Measurements from ENCODE around the gene AGPAT4.

The AGPAT4 gene

DNA sequence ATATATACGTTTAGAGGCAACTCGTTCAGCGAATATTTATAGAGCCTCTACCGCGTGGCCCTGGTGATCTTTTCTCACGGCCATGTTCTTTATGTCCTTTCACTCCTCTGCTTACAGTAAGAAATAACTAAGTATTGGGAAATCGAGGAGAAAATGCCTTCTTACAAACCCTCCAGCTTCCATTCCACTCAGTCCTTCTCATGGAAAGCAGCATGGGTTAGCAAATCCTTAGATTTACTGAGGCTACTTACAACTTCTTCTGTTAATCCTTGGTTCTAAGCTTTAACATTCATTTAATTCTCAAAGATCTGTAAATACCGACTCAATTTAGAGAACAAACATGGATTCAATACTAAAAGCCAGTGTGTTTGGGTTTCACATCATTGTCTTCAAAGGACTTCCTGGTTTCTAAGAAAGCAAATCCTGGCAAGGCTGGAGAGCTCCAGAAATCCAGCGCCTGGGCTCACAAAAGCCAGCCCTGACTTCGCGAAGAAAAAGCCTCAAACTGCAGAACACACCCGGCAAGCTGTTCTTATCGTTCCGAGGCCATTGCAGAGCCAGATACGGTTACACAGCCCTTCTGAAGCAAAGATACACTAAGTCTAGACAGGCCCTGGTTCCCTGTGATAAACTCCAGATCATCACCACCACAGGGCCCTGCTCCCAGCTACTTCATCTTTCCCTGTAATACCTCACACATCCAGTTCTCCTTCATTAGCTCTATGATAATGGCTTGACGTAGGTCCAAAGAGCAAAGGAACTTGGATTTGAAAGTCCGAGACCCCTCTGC is 19.2 kb downstream of the AGPAT4 start:
- DNase-seq (ENCODE audit: low read depth, low spot score): no peak

DNA sequence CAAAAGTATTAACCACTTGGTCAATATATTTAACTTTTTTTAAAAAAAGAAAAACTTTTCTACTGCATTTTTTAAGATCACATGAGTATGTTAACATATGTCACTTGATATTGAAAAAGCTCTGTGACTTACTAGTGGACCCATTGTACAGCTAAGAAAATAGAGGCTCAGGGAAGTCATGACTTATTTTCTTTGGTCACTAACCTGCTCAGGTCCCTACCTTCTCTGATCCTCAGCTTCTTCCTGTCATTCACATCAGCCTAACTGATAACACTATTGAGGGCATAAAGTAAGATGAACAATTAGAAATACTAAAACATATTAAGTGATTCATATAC is 19.8 kb downstream of the AGPAT4 start:
- DNase-seq (ENCODE audit: low read depth, low spot score): no peak

DNA sequence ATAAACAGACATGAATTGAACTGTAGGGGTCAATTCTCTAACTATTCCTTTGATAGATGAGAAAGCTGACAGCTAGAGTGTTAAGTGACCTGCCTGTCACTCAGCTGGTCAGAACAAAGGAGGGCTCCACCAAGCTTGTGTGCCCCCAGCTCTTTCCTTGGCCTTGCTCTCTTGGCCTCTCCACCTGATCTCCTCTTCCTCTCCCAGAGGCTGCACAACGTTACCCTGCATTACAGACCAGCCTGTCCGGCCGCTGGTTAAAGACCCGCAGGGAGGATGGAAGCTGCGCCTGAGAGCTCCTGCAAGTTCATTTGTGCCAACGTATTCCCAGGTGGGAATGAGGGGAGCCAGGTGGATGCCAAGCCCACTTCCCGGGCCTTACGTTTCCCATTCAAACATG is 22.5 kb downstream of the AGPAT4 start:
- no peak for DNase-seq (ENCODE audit: low read depth, low spot score)

DNA sequence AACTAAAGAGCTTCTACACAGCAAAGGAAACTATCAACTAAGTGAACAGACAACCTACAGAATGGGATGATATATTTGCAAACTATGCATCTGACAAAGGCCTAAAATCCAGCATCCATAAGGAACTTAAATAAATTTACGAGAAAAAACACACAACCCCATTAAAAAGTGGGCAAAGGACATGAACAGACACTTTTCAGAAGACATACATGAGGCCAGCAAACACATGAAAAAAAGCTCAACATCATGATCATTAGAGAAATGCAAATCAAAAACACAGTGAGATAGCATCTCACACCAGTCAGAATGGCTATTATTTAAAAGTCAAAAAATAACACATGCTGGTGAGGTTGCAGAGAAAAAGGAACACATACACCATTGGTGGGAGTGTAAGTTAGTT is 24.5 kb downstream of the AGPAT4 start:
- no peak for DNase-seq (ENCODE audit: low read depth, low spot score)

DNA sequence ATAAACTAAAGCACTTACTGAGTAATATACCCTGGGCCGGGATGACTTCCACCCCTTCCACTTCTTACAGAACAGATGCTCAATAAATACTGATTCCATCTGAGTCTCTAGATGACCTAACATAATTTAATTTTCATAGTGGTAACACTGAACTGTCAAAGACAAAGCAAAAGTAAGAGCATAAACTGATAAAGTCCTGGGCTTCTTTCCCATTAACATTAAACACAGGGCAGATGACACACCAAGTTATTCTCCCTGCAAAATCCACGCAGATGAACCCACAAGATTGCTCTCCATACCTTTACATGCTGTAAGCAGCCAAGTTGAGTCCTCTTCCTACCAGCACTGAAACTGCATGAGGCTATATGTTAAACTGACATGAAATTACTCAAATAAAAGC is 27.1 kb downstream of the AGPAT4 start:
- no peak for DNase-seq (ENCODE audit: low read depth, low spot score)

DNA sequence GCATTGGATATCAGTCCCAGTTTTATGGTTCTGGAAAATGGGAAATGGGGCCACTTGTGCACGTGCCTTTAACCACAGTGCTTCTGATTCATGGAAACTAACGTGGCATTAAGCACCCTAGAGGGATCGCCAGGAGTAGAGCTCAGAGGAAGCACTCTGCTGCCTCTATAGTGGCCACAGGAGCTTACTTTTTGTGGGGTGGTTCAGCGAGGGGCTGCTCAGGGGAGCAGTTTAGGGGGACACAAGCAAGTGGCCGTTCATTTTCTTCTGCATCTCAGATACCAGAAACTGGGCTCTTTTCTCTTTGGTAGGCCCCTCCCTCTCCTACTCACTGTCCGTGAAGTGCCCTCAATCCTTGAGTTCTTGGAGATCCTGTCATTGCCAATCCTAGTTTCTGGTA is 28.5 kb downstream of the AGPAT4 start:
- DNase-seq (ENCODE audit: low read depth, low spot score): no peak

DNA sequence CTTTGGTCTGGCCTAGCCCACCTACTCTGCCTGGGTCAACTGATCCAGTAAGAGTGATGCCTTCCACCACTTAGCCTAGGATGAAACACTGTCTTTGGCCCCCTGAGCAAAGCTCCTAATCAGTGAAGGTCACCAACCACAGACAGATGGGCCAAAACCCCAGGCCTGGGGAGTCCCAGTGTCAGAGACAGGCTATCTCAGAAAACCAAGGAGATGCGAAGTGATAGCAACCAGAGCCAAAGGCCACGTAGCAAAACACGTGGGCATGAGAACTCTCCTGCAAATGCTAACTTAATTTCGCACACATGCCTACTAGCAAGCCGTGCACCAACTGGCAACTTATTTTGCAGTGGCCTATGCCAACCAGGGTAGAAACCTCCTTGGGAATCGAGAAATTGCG is 29.1 kb downstream of the AGPAT4 start:
- DNase-seq (ENCODE audit: low read depth, low spot score): no peak

DNA sequence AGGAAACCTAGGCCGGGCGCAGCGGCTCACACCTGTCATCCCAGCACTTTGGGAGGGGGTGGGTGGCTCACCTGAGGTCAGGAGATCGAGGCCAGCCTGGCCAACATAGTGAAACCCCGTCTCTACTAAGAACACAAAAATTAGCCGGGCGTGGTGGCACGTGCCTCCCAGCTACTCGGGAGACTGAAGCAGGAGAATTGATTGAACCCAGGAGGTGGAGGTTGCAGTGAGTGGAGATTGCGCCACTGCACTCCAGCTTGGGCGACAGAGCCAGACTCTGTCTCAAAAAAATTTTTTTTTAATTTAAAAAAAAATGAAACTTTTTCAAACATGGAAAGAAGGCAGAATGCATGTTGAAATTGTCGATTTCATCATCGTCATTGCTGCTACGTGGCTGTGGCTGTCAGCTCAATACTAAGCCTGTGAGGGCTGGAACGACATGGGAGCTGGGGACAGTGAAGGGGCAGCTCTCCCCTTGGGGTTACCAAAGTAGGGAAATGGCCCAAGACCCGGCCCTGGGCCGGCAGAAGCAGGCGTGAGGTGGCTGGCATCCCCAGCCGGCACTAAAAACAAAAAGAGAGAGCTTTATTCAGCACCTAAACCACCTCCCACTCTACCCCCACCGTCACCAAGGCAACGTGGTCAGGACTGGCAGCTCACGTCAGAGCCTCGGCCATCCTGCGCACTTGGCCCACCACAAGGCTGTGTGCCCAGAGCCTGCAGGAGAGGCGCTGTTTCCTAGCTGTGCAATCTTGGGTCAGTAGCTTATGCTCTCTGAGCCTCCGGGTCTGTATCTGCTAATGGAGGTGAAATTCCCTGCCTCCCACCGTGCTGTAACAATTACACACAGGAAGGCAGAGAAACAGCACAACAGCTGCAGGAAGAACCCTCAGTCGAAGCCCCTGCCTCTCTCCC is 30.8 kb downstream of the AGPAT4 start:
- peak; percentile 71 for DNase-seq (ENCODE audit: low read depth, low spot score)

DNA sequence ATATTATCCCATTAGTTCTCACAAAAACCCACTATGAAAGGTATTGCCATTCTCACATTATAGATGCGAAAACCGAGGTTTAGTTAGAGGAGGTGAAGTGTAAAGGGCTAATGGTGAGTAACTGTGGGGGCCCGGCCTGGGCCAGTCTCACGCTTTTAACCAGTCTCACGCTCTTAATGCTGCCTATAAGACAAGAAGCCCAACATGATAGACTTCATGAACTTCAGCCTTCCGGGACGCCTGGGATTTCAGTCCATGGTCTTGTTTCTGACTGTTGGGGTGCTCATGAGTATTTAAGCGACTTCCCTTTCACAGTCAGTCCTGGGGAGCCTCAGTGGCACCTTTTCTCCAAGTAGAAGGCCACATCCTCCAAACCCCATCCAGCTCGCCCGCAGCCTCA is 31.7 kb downstream of the AGPAT4 start:
- no peak for DNase-seq (ENCODE audit: low read depth, low spot score)

DNA sequence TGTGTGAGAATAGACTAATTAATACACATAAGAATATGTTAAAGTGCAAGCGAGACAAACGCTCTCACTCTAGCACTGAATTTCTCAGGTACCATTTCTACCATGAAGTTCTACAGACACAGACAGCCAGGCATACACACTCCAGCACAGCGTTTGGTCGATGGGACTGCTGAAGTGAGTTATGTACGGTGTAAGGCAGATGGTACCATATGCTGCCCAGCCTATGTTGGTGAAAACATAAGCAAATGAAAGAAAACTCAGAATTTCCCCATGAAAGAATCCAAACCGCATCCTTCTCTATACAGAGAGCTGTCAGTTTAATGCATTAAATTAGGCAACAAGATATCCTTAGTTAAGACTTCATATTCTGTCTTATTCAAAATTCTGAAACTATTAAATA is 34.9 kb downstream of the AGPAT4 start:
- DNase-seq (ENCODE audit: low read depth, low spot score): no peak

DNA sequence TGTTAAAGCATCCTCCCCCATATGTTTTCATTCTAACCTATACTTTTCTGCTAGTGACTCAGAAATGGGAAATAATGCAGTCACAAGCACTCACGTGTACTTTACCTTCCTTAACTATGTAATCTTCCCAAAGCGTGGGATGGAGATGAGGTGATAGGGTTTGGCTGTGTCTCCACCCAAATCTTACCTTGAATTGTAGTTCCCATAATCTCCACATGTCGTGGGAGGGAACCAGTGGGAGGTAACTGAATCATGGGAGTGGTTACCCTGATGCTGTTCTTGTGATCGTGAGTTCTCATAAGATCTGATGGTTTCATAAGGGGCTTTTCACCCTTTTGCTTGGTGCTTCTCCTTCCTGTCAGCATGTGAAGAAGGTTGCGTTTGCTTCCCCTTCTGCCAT is 35.4 kb downstream of the AGPAT4 start:
- DNase-seq (ENCODE audit: low read depth, low spot score): no peak

DNA sequence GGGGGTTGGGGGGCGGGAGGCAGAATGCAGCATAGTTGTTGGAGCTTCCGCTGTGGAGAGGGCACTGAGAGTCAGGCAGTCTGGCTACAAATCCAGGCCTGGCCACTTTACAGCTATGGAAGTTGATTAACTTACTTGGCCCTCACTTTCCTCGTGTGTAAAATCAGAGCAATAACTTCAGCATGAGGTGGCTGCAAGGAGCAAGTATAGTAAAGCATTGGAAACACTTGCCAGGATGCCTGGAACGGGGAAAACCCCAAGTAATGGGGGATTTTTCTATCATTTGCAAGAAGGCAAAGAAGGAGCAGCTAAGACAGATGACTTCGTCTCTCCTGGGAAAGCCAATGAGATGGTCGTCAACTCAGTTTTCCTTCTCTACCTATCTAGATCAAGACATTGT is 35.8 kb downstream of the AGPAT4 start:
- DNase-seq (ENCODE audit: low read depth, low spot score): no peak

DNA sequence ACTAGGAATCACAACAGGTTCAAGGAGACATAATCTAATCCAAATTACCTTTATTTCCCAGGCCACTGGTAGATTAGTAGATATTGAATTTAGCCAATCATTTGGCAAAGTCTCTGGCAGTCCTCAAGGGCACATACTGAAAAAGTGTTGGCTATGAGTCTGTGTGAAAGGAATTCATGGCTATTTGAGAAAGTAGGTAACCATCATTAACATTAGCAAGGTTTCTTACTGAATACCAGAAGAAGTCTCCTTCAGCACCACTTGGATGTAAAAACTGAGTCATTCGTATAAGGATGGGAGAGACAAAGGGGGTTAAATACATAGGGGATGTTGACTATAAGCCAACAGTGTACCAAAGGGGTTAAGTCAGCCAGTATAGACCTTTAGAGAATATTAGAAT is 36.7 kb downstream of the AGPAT4 start:
- DNase-seq (ENCODE audit: low read depth, low spot score): no peak

DNA sequence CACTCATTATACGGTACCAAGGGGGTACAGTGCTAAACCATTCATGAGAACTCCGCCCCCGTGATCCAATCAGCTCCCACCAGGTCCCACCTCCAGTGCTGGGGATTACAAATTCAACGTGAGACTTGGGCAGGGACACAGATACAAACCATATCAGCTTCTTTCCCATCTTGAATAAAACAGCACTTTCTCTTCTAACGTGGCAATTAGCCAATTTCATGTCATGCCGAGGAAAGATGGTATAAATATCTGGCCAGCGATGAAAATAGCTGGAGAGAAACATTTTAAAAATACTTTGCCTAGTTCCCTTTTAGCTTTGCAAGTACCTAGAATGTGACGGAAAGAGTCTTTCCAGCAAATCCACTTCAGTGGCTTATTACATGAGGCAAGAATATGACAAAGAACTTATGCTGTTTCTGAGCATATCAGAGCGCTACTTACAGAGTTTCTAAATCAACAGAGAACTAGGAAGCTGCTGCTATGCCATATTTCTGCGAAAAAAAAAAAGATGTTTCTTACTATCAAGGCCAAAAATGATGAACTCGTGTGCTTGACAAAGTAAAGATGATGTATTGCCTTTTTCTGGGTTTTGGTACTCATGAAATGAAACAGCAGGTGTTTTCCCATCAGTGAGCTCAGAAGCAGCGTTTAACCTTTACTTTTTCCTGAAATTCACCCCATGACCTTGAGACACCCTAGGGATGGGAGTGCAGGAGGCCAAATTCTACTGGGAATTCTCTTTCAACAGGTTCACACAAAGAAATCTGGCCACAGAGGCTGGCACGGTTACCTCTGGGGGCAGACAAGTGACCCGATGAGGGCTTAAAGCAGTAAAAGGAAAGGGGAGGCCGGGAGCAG is 37.9 kb downstream of the AGPAT4 start:
- no peak for DNase-seq (ENCODE audit: low read depth, low spot score)

DNA sequence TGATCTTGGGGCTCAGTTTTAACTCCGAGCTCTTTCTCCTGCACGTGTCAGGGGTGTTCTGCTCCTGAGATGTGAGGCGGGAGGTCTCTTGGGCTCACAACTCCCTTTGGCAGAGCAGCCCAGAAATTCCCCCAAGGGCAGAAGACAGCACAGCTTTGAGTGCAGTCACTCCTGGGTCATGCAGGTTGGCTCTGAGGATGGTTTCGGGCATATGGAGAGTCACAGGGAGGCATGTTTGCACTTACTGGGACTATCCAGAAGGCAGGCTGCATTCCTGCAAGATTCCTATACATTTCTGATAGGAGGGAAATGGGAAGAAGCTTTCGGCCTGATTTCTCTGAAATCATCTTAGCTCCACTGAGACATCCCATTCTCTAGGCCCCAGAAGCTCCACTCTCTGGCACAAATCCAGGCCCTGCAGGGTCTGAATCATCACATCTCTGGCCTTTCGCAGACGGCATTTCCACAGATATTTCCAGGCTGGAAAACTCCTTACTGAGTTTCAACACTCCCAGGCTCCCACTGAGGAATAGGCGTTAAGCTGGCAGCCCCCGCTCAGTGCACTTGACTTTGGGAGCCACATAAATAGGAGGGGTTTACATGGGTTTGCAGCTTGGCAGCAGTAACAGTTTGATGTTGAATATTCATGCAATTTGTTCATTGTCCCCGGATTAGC is 39.7 kb downstream of the AGPAT4 start:
- DNase-seq (ENCODE audit: low read depth, low spot score): no peak

DNA sequence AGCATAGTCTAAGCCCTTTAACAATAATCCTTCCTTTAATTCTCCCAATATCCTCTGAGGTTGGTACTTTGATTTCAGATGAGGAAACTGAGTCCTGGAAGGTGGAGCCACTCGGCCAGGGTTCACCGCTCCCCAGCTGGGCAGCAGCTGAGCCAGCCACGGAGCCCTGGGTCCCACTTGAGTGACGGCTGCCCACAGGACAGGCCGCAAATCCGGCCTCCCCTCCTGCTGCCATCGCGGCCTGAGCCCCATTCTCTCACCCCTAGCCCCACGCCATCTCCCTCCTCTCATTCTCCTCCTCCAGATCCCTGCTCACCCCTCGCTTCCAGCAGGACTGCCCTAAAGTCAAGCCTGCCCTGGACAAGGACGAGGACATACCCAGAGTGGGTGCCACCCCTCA is 41.4 kb downstream of the AGPAT4 start:
- DNase-seq (ENCODE audit: low read depth, low spot score): no peak

DNA sequence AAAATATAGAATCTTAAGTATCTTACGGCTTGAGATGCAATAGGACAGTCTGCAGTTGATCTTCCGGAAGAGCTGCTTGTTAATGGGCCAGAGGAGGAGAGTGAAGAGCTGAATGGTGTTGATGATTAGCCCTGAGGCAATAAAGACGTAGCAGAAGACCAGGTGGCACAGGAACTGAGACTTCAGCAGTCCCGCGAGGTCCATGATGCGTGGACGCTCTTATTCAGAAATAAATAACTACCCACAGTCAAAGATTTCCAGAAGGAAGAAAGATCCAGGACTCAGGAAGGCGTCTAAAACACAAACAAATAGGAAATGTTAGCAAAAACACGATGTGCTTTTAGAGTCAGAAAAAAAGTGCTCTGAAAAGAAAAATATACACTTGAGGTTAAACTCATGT is 41.9 kb downstream of the AGPAT4 start:
- DNase-seq (ENCODE audit: low read depth, low spot score): no peak

DNA sequence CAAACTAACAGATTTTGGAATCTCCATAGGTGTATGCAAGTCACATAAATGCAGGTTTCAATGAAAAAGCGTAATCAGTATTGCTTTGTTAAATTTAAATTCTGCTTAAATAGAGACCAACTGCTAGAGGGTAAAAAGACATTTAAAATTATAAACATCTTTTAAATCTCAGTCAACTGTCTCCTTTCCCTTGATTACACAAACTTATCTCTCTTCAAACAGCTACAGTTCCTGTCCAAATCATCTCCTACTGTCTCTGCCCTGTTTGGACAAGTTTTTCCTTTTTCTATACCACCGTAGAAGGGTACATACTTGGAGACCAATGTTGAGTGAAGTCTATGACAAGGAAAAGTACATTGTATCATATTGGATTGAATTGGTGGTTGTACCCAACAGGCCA is 43.5 kb downstream of the AGPAT4 start:
- no peak for DNase-seq (ENCODE audit: low read depth, low spot score)

DNA sequence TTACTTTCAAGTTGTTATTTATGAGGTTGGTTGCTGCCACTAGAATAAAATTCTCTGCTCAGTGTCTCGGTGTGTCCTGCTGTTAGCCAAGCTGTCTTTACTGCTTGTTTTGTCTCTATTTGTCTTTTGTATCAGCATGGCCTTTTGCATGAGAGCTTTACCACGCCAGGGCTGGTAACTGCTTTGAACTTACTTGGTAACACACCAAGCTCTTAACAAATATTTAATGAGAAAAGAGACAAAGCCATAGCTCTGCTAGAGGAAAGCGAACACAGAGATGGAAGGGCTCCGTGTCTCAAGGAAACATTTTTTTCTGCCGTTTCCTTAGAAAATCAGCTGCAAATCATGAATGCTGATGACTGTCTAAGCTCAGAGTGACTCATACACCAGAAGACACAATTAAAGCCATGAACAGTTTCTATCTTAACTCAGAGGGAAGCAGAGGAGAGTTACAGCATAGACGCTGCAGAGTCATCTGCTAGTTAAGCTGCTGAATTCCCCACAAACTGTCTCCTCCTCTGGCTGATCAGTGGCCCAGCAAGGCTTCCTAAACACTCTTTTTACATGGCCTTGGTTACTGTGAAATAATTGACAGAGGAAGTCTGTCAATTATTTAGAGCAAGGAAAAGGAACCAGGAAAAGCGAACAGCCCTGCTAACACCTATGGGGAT is 44.8 kb downstream of the AGPAT4 start:
- no peak for DNase-seq (ENCODE audit: low read depth, low spot score)

DNA sequence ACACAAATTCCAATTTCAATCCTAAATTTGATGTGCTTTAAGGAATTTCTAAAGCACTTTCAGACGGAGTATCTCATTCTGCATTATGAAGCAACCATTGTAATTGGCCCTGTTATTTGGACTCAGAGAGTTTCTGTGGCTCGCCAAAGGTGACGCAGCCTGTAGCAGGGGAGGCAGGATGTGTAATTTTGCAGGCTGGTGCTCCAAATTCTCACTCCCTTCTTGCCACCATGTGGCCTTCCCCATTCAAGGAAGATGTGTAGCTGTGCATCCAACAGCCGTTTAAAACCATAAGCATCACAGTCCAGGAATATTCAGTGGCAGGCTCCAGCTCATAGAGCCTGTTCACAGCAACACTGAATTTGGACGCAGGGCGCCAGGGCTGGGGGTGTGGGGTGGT is 45.8 kb downstream of the AGPAT4 start:
- no peak for DNase-seq (ENCODE audit: low read depth, low spot score)

Data from iPS DF 19.7 (cell line).